ENCODE results near the gene APOC1. TPM values are rescaled to one million over a fixed set of nuclear protein-coding genes. Genes with fewer than 3 reads are reported as not detected.

The APOC1 gene
- total RNA-seq, 2 experiments from 2014 or later, result 1.2 to 1.3 TPM

GRCh38 chr19:44892932-44893331, 21.5 kb upstream of the APOC1 start:
- Mint-ChIP-seq H3K27ac (no peak overlapping the region), H3K9me3 (peaks cover 2% of the 10 kb centered on the region), H3K4me3 (peak overlapping the region; percentile 84), H3K36me3 (ENCODE audit: low read depth) (peaks cover 41% of the 10 kb centered on the region), H3K27me3 (ENCODE audit: low read depth) (no peaks in the 10 kb centered on the region), H3K4me1 (ENCODE audit: low read depth) (peaks cover 37% of the 10 kb centered on the region)
- intact Hi-C loops (cut with micrococcal nuclease), result no loop called here
- DNase-seq, result no peak
- CTCF ChIA-PET, result interaction anchor here (0.8 to 1.7 kb wide), 3 partner anchors 9 to 59 kb away, joined by 4 to 8 read pairs (median 4); partner anchors contain the start of gene NECTIN2

GRCh38 chr19:44893332-44894051, 20.9 kb upstream of the APOC1 start:
- no peaks in the 10 kb centered on the region for H3K27me3 Mint-ChIP-seq (ENCODE audit: low read depth)
- peaks cover 37% of the 10 kb centered on the region for H3K4me1 Mint-ChIP-seq (ENCODE audit: low read depth)
- peaks cover 2% of the 10 kb centered on the region for H3K9me3 Mint-ChIP-seq
- peak overlapping the region; percentile 84 for H3K4me3 Mint-ChIP-seq
- DNase-seq, result no peak
- intact Hi-C loops (cut with micrococcal nuclease), result no loop called here
- H3K36me3 Mint-ChIP-seq (ENCODE audit: low read depth), result peaks cover 44% of the 10 kb centered on the region
- no peak overlapping the region for H3K27ac Mint-ChIP-seq
- CTCF ChIA-PET, result interaction anchor here (1.7 kb wide), 2 partner anchors 48 to 59 kb away, joined by 4 to 8 read pairs; partner anchors contain the start of gene NECTIN2

- H3K4me1 Mint-ChIP-seq (ENCODE audit: low read depth), result peaks cover 36% of the 10 kb centered on the region
- DNase-seq, result no peak
- H3K27me3 Mint-ChIP-seq (ENCODE audit: low read depth), result no peaks in the 10 kb centered on the region
- no peak overlapping the region for H3K4me3 Mint-ChIP-seq
- peaks cover 2% of the 10 kb centered on the region for H3K9me3 Mint-ChIP-seq
- H3K36me3 Mint-ChIP-seq (ENCODE audit: low read depth), result peaks cover 44% of the 10 kb centered on the region
- H3K27ac Mint-ChIP-seq, result no peak overlapping the region
- intact Hi-C loops (cut with micrococcal nuclease), result no loop called here
- CTCF ChIA-PET, result no interaction called here
Observed at GRCh38 chr19:44894052-44894400, 20.4 kb upstream of the APOC1 start.

- CTCF ChIA-PET, result interaction anchor here (0.9 kb wide), 1 partner anchor 57 kb away, joined by 5 read pairs; no protein-coding TSS in a partner anchor
- H3K9me3 Mint-ChIP-seq, result no peaks in the 10 kb centered on the region
- H3K27me3 Mint-ChIP-seq (ENCODE audit: low read depth), result no peaks in the 10 kb centered on the region
- H3K4me3 Mint-ChIP-seq, result no peak overlapping the region
- DNase-seq, result no peak
- intact Hi-C loops (cut with micrococcal nuclease), result no loop called here
- H3K27ac Mint-ChIP-seq, result no peak overlapping the region
- peaks cover 32% of the 10 kb centered on the region for H3K4me1 Mint-ChIP-seq (ENCODE audit: low read depth)
- H3K36me3 Mint-ChIP-seq (ENCODE audit: low read depth), result peaks cover 46% of the 10 kb centered on the region
Observed at GRCh38 chr19:44894946-44895345, 19.5 kb upstream of the APOC1 start.

- H3K27ac Mint-ChIP-seq, result no peak overlapping the region
- intact Hi-C loops (cut with micrococcal nuclease), result no loop called here
- no peaks in the 10 kb centered on the region for H3K27me3 Mint-ChIP-seq (ENCODE audit: low read depth)
- CTCF ChIA-PET, result interaction anchor here (0.6 kb wide), 2 partner anchors 197 to 1144 kb away, joined by 3 read pairs; no protein-coding TSS in a partner anchor
- H3K4me1 Mint-ChIP-seq (ENCODE audit: low read depth), result peaks cover 21% of the 10 kb centered on the region
- no peak overlapping the region for H3K4me3 Mint-ChIP-seq
- no peaks in the 10 kb centered on the region for H3K9me3 Mint-ChIP-seq
- no peak for DNase-seq
- H3K36me3 Mint-ChIP-seq (ENCODE audit: low read depth), result peaks cover 41% of the 10 kb centered on the region
Observed at GRCh38 chr19:44897835-44898234, 16.6 kb upstream of the APOC1 start.

GRCh38 chr19:44900328-44901244, 13.8 kb upstream of the APOC1 start:
- H3K36me3 Mint-ChIP-seq (ENCODE audit: low read depth), result peaks cover 23% of the 10 kb centered on the region
- CTCF ChIA-PET, result interaction anchor here (0.6 kb wide), 1 partner anchor 115 kb away, joined by 5 read pairs; no protein-coding TSS in a partner anchor
- intact Hi-C loops (cut with micrococcal nuclease), result loop anchor here (5.0 to 10.0 kb wide), 2 partner anchors 287 to 434 kb away; no protein-coding TSS in a partner anchor

GRCh38 chr19:44903216-44903601, 11.2 kb upstream of the APOC1 start:
- CTCF ChIA-PET, result interaction anchor here (0.6 to 2.3 kb wide), 4 partner anchors 46 to 210 kb away, joined by 3 to 18 read pairs (median 4); partner anchors contain the start of gene CLPTM1
- Mint-ChIP-seq H3K27me3 (ENCODE audit: low read depth) (peaks cover 22% of the 10 kb centered on the region), H3K9me3 (no peaks in the 10 kb centered on the region), H3K27ac (no peak overlapping the region), H3K4me1 (ENCODE audit: low read depth) (peaks cover 15% of the 10 kb centered on the region), H3K4me3 (no peak overlapping the region), H3K36me3 (ENCODE audit: low read depth) (peaks cover 12% of the 10 kb centered on the region)
- intact Hi-C loops (cut with micrococcal nuclease), result loop anchor here (1.0 to 10.0 kb wide), 4 partner anchors 48 to 432 kb away; no protein-coding TSS in a partner anchor
- no peak for DNase-seq

More at GRCh38 chr19:44900328-44901244, 13.8 kb upstream of the APOC1 start:
- no peak for DNase-seq
- Mint-ChIP-seq H3K4me1 (ENCODE audit: low read depth) (peaks cover 5% of the 10 kb centered on the region), H3K27me3 (ENCODE audit: low read depth) (peaks cover 2% of the 10 kb centered on the region), H3K4me3 (no peak overlapping the region), H3K9me3 (no peaks in the 10 kb centered on the region), H3K27ac (no peak overlapping the region)

GRCh38 chr19:44903602-44904425, 10.6 kb upstream of the APOC1 start:
- no peak overlapping the region for H3K4me3 Mint-ChIP-seq
- CTCF ChIA-PET, result interaction anchor here (0.6 to 2.3 kb wide), 6 partner anchors 13 to 68 kb away, joined by 3 to 18 read pairs (median 4); partner anchors contain the start of gene CLPTM1
- DNase-seq, result peak; percentile 80
- H3K27ac Mint-ChIP-seq, result no peak overlapping the region
- no peaks in the 10 kb centered on the region for H3K9me3 Mint-ChIP-seq
- peaks cover 15% of the 10 kb centered on the region for H3K4me1 Mint-ChIP-seq (ENCODE audit: low read depth)
- intact Hi-C loops (cut with micrococcal nuclease), result loop anchor here (1.0 to 10.0 kb wide), 4 partner anchors 47 to 431 kb away; no protein-coding TSS in a partner anchor
- H3K36me3 Mint-ChIP-seq (ENCODE audit: low read depth), result peaks cover 11% of the 10 kb centered on the region
- H3K27me3 Mint-ChIP-seq (ENCODE audit: low read depth), result peaks cover 22% of the 10 kb centered on the region

- no peaks in the 10 kb centered on the region for H3K9me3 Mint-ChIP-seq
- no peak overlapping the region for H3K27ac Mint-ChIP-seq
- no peak overlapping the region for H3K4me3 Mint-ChIP-seq
- peak; percentile 15 for DNase-seq
- CTCF ChIA-PET, result interaction anchor here (0.6 to 2.3 kb wide), 6 partner anchors 12 to 106 kb away, joined by 3 to 18 read pairs (median 4); partner anchors contain the start of gene CLPTM1
- intact Hi-C loops (cut with micrococcal nuclease), result loop anchor here (5.0 to 10.0 kb wide), 2 partner anchors 283 to 430 kb away; no protein-coding TSS in a partner anchor
- peaks cover 22% of the 10 kb centered on the region for H3K27me3 Mint-ChIP-seq (ENCODE audit: low read depth)
- H3K36me3 Mint-ChIP-seq (ENCODE audit: low read depth), result peaks cover 11% of the 10 kb centered on the region
- H3K4me1 Mint-ChIP-seq (ENCODE audit: low read depth), result peaks cover 15% of the 10 kb centered on the region
Observed at GRCh38 chr19:44904426-44904994, 9.9 kb upstream of the APOC1 start.

- Mint-ChIP-seq H3K36me3 (ENCODE audit: low read depth) (peaks cover 7% of the 10 kb centered on the region), H3K27me3 (ENCODE audit: low read depth) (peaks cover 22% of the 10 kb centered on the region), H3K27ac (no peak within 1 kb of the TSS), H3K4me1 (ENCODE audit: low read depth) (peaks cover 15% of the 10 kb centered on the region), H3K4me3 (no peak within 1 kb of the TSS), H3K9me3 (no peaks in the 10 kb centered on the region)
- intact Hi-C loops (cut with micrococcal nuclease), result loop anchor here (10.0 kb wide), 1 partner anchor 429 kb away; no protein-coding TSS in a partner anchor
- CTCF ChIA-PET, result interaction anchor here (0.6 to 2.3 kb wide), 4 partner anchors 47 to 230 kb away, joined by 3 to 18 read pairs (median 6); partner anchors contain the start of gene CLPTM1
- no peak for DNase-seq
Observed at GRCh38 chr19:44905437-44906160, 8.8 kb upstream of the APOC1 start, which contains the start of gene APOE. Gene APOE, plus strand, starts transcription at chr19:44905796. Its CDS starts 829 bp downstream, at chr19:44906625.
